ENCODE results near the gene WWOX.

WWOX gene

DNA sequence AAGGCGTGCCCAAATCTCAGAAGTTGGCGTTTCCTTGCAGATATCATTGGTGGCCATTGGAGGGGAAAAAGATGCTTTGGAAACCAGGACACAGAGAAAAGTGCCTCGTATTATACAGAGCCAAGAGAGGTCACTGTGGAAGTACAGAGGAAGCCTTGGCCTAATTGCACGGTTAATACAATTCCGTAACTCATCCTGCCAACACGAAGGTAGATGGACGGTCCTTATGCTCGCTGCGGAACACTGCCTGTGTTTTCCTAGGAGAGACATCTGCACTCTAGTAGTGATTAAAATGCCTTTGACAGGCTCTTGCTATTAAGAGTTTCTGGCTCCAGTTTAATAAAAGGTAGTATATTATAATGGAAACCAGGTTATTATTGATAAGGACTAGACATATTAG, 536.4 kb downstream of the WWOX start:
- Mint-ChIP-seq H3K36me3 (peaks cover 1% of the 10 kb centered on the region), H3K4me1 (peaks cover 3% of the 10 kb centered on the region), H3K9me3 (no peaks in the 10 kb centered on the region), H3K27me3 (no peaks in the 10 kb centered on the region), H3K27ac (no peak overlapping the region), H3K4me3 (no peak overlapping the region)

DNA sequence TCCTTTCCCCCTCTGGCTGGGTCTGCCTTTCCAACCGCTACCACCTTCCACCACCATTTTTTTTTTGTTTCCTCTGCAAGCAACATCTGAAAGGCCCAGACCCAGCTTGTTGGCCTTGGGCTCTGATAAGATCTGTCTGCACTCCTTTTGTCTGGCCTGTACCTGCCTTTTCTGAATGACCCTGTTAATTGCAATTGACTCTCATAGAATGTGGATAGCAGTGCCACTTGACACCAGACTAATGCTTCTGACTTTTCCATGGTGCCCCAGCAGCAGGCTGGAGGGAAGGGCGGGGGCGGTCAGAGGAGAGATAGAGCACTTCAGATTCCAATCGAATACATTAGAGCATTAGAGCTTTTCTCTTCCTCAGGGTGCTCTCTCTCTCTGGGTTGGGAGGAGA, 538.9 kb downstream of the WWOX start:
- no peaks in the 10 kb centered on the region for H3K9me3 Mint-ChIP-seq
- H3K36me3 Mint-ChIP-seq: peaks cover 1% of the 10 kb centered on the region
- H3K4me3 Mint-ChIP-seq: no peak overlapping the region
- H3K27ac Mint-ChIP-seq: no peak overlapping the region
- peaks cover 3% of the 10 kb centered on the region for H3K4me1 Mint-ChIP-seq
- H3K27me3 Mint-ChIP-seq: no peaks in the 10 kb centered on the region

DNA sequence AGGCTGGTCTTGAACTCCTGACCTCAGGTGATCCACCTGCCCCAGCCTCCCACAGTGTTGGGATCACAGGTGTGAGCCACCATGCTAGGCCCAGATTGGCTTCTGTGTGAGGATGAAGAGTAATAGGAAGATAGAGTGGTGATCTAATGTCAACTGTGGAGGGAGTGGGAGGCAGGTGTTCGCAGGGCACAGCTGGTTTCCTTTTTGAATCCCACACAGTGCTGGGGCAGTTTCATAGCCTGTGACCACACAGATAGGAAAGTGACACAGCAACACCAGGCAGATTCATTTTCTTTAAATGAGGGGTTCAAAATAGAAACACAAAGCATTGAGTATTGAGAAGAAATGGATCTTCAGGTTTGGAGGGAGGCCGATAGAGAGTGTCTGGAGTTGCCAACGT, 540.3 kb downstream of the WWOX start:
- peaks cover 3% of the 10 kb centered on the region for H3K4me1 Mint-ChIP-seq
- no peaks in the 10 kb centered on the region for H3K36me3 Mint-ChIP-seq
- no peak overlapping the region for H3K4me3 Mint-ChIP-seq
- no peaks in the 10 kb centered on the region for H3K9me3 Mint-ChIP-seq
- H3K27ac Mint-ChIP-seq: no peak overlapping the region
- no peaks in the 10 kb centered on the region for H3K27me3 Mint-ChIP-seq

DNA sequence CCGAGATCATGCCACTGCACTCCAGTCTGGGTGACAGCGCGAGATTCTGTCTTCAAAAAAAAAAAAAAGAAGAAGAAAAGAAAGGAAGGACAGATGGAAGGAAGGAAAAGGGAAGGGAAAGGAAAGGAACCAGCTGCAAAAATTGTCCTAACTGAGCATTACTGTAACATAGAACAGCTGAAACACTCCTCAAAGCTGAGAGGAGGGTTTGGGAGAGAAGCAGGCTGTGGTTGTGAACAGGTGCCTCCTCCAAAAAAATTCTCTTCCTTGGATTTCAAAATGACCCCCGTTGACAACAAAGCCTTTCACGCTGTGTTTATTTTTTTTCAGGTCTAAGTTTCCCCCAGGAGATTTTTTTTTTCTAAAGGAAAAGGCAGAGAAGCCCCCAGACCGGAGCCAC, 541.4 kb downstream of the WWOX start:
- no peaks in the 10 kb centered on the region for H3K9me3 Mint-ChIP-seq
- no peaks in the 10 kb centered on the region for H3K36me3 Mint-ChIP-seq
- no peaks in the 10 kb centered on the region for H3K27me3 Mint-ChIP-seq
- no peak overlapping the region for H3K27ac Mint-ChIP-seq
- peaks cover 3% of the 10 kb centered on the region for H3K4me1 Mint-ChIP-seq
- no peak overlapping the region for H3K4me3 Mint-ChIP-seq

DNA sequence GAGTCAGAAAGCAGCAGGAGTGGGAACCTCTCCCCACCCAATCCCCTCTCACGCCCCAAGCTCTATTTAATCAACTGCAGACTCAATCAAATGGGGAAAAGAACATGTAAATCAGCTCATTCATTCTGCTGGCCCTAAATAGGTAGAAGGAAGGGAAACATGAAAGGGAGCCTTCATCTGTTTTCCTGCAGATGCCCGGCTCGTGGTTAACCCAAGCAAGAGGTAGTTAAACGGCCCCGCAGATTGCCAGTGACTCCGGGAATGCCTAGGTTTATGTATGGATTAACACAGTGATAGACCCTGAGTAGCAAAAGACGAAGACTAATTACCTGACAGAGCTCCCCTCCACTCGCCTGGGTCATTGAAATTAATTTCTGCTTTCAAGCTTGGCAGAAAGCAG, 542.0 kb downstream of the WWOX start:
- no peaks in the 10 kb centered on the region for H3K9me3 Mint-ChIP-seq
- H3K27ac Mint-ChIP-seq: no peak overlapping the region
- no peaks in the 10 kb centered on the region for H3K36me3 Mint-ChIP-seq
- no peak overlapping the region for H3K4me3 Mint-ChIP-seq
- no peaks in the 10 kb centered on the region for H3K27me3 Mint-ChIP-seq
- H3K4me1 Mint-ChIP-seq: peaks cover 3% of the 10 kb centered on the region

DNA sequence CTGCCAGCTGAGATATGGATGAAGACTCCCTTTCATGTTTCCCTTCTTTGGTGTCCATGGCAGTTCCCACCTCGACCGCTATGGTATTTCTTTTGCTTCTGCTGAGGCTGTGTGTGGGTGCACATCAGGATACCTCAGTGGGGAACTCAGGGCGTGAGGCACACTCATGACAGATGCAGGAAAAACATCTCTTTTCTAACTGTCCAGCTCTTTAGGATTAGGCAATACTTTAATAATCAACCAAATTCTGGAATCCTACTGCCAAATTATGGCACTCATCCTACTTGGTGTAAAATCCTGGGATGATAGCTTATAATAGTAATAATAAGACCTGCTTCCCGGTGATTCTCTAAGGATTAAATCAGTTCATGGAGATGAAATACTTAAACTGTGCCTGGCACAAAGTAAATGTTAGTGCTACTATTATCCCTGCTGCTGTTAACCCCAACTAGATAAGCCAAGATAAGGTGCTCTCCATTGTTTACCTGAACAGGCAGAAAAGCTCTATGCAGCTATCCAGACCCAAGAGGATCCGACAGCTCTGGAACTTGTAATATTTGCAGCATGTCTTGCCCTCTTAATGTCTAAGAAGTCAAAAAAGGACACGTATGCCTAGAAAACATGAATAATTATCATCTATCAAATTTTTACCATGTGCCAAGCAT, 543.3 kb downstream of the WWOX start:
- peaks cover 3% of the 10 kb centered on the region for H3K4me1 Mint-ChIP-seq
- H3K36me3 Mint-ChIP-seq: no peaks in the 10 kb centered on the region
- no peak overlapping the region for H3K27ac Mint-ChIP-seq
- no peak overlapping the region for H3K4me3 Mint-ChIP-seq
- H3K27me3 Mint-ChIP-seq: no peaks in the 10 kb centered on the region
- no peaks in the 10 kb centered on the region for H3K9me3 Mint-ChIP-seq

DNA sequence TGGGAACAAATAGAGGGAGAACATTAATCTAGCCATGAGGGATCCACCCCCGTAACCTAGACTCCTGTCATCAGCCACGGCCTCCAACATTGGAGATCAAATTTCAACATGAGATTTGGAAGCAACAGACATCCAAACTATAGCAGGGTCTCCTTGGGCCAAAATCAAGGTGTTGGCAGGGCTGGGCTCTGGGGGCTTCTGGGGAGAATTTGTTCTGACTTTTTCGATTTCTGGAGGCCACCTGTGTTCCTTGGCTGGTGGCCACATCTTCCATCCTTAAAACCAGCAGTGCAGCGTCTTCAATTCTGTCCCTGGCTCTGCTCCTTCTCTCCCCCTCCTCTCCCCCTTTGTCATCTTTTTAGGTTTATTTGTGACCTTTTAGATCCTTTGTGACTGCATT, 546.2 kb downstream of the WWOX start:
- Mint-ChIP-seq H3K9me3 (no peaks in the 10 kb centered on the region), H3K27me3 (no peaks in the 10 kb centered on the region), H3K4me1 (no peaks in the 10 kb centered on the region), H3K36me3 (peaks cover 2% of the 10 kb centered on the region), H3K4me3 (no peak overlapping the region), H3K27ac (no peak overlapping the region)

DNA sequence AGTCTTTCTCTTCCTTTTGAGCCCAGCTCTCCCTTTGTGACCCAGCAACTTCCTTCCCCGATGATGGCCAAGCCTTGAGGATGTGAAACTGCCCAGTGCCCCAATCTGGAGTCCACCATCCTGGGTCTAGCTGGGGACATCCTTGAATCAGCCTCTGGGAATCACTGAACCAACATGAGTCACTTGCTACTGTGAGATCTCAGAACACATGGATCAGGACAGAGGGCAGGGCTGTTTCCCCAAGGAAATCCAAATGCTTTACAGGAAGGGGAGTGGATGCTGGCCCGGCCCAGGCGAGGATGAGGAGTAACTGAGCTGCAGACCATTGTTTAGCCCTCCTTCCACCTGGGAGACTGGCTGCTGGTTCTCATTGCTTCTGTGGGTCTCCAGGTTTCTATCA, 547.6 kb downstream of the WWOX start:
- Mint-ChIP-seq H3K4me3 (no peak overlapping the region), H3K27ac (no peak overlapping the region)

DNA sequence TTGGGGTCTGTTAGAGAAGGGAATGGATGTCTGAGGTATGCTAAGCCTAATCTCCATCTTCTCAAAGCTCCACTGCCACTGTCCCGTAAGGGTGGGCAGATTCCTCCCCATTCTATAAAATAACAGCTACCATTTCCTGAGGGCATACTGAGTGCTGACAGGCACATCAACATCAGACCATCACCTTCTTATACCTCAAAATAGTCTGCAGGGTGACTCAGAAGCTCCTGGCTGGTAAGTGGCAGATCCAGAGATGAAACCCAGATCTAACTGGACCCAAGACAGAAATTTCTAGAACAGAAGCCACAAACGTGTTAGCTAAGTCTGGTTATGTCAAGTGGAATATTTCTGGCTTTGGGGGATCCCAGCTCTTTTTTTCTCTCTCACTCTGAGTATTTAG, 548.0 kb downstream of the WWOX start:
- H3K27ac Mint-ChIP-seq: no peak overlapping the region
- no peaks in the 10 kb centered on the region for H3K9me3 Mint-ChIP-seq
- H3K4me3 Mint-ChIP-seq: no peak overlapping the region
- H3K4me1 Mint-ChIP-seq: no peaks in the 10 kb centered on the region
- H3K36me3 Mint-ChIP-seq: peaks cover 2% of the 10 kb centered on the region
- no peaks in the 10 kb centered on the region for H3K27me3 Mint-ChIP-seq

More for the DNA sequence above, 547.6 kb downstream of the WWOX start:
- Mint-ChIP-seq H3K27me3 (no peaks in the 10 kb centered on the region), H3K36me3 (peaks cover 2% of the 10 kb centered on the region), H3K9me3 (no peaks in the 10 kb centered on the region), H3K4me1 (no peaks in the 10 kb centered on the region)

DNA sequence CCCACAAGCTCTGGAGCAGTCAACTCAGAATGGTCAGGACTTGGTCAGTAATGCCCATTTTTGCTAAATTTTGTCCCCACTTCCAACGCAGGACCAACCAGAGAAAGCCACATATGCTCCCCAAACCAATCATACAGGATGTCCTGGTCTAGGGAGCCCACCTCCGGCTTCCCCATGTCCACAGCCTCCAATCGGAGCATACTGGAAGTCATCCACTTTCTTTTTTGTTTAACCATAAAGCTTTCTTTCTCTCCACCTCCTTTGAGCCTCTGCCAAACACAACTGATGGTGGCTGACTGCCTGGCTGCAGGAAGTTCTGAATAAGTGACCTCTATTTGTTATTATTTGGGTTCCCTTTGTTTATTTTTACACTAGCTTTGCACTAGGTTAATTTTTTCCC, 549.1 kb downstream of the WWOX start:
- no peaks in the 10 kb centered on the region for H3K27me3 Mint-ChIP-seq
- H3K27ac Mint-ChIP-seq: no peak overlapping the region
- no peaks in the 10 kb centered on the region for H3K4me1 Mint-ChIP-seq

DNA sequence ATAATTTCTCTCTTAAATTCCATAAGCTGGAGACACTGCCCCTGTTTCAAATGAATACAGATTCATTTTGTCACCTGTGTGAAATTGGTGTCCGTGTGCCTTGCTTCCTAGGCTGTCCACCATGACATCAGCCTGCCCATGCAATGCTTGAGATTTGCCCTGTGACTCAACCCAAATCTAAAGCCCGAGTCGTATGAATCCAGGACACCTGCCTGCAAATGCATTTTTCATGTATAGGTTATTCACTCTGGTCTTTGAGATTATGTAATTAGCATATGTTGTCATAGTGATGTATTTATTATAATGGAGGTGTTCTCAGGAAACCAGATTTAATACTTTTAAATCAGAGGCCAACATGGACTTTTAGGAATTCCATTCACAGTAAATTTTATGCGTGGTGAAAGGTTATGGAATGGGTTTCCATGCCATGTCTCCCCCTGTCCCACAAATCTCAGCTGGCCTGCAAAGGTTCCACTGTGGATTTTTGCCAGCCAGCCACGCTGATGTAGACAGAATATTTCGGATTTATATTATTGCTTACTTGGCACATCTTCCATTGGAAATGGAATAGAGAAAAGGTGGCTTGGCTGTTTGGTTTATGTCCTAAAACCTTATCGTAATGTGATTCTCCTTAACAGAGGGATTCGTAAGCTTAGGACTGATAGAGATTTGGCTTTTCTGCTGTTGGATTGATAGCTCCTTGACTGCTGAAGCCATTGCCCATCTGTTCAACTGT, 551.1 kb downstream of the WWOX start:
- Mint-ChIP-seq H3K27ac (no peak overlapping the region), H3K36me3 (peaks cover 2% of the 10 kb centered on the region), H3K4me3 (no peak overlapping the region), H3K27me3 (no peaks in the 10 kb centered on the region), H3K4me1 (peaks cover 3% of the 10 kb centered on the region), H3K9me3 (no peaks in the 10 kb centered on the region)

More for the DNA sequence above, 549.1 kb downstream of the WWOX start:
- peaks cover 2% of the 10 kb centered on the region for H3K36me3 Mint-ChIP-seq
- H3K9me3 Mint-ChIP-seq: no peaks in the 10 kb centered on the region
- H3K4me3 Mint-ChIP-seq: no peak overlapping the region

DNA sequence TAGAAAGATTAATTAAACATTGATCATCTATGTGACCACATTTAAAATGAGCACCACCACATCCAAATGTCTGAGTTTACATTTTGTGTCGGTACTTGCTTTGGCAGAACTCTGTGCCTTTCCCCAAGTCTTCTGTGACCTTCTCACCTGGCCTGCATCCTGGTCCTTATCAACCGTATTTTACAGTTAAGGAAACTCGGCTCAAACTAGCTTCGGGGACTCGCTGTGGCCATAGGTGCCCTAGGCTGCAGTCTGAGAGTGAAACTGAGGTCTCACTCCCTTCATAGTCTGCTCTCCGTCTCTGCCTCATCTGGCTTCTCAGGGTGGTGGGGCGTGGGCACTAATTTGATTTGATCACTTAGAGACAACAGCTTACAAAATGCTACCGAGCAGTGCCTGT, 555.5 kb downstream of the WWOX start:
- H3K36me3 Mint-ChIP-seq: no peaks in the 10 kb centered on the region
- H3K9me3 Mint-ChIP-seq: no peaks in the 10 kb centered on the region
- no peak overlapping the region for H3K4me3 Mint-ChIP-seq
- H3K4me1 Mint-ChIP-seq: peaks cover 3% of the 10 kb centered on the region
- H3K27me3 Mint-ChIP-seq: no peaks in the 10 kb centered on the region
- no peak overlapping the region for H3K27ac Mint-ChIP-seq

DNA sequence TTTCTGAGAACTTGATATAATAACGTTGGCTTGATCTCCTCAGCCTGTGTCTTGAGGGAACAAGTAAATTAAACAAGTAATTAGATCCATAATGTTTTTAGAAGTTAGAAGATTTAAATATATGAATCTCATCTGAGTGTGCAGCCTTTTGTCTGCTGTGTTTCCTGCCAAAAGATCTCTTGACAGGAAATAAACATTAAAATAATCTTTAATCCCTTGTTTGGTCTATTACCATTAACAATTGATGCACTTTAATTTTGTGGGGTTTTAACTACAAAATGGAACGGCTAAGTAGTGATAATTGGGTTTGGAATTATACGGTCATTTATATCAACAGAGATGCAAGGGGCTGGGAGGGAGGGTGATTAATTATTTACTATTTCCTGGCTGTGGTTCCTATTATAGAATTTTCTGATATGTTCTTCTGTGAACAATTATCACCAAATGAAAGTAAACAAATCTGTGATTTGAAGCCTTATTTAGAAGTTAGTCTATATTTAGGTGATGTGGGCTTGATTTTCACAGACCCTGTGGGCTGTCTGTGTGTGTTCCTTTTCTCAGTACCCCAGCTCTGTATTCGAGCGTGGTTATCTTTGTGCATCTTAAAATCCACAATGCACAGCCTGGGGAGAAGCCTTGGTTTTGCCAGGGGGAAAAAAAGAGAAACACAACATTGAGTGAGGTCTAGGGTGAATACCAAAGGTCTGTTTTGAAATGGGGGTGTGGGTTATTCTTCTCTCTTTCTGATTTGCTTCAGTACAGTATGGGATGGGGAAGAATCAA, 556.1 kb downstream of the WWOX start:
- Mint-ChIP-seq H3K4me1 (peaks cover 3% of the 10 kb centered on the region), H3K36me3 (no peaks in the 10 kb centered on the region), H3K9me3 (no peaks in the 10 kb centered on the region), H3K27me3 (no peaks in the 10 kb centered on the region), H3K4me3 (no peak overlapping the region), H3K27ac (no peak overlapping the region)

DNA sequence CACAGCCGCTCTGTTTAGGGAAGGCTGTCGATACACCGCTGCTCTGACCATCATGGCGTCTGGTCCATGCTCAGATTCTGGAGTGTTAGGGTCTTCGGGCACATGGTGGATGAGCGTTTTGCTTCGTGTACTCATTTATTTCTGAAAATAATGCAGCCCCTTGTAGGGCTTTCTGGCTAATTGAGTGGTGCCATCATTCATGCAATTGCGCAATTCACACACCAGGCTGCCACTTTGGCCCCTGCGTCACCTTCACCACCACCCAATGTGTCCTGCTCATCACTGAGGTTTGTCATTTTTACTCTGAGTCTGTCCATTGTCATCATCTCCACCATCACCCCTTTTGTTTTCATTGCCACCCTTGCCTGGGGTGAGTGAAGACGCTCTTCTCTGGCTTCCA, 557.4 kb downstream of the WWOX start:
- Mint-ChIP-seq H3K36me3 (no peaks in the 10 kb centered on the region), H3K9me3 (no peaks in the 10 kb centered on the region), H3K27me3 (no peaks in the 10 kb centered on the region), H3K27ac (no peak overlapping the region), H3K4me3 (no peak overlapping the region), H3K4me1 (peaks cover 3% of the 10 kb centered on the region)

DNA sequence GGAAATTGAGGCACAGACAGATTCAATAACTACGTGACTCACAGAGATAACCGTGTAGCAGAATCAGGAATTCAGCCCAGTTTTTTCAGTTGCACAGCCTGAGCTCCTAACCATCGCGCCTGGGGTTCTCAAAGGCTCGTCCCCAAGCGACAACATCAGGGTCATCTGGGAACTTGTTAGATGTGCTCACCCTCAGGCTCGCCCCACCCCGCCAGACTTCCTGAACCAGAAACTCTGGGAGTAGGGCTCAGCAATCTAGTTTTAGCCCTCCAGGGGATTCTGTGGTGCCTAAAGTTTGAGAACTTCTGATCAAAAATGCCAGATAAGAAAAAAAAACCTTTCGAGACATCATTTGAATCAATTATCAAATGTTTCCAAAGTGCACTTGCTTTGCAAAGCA, 559.8 kb downstream of the WWOX start:
- Mint-ChIP-seq H3K4me3 (no peak overlapping the region), H3K36me3 (no peaks in the 10 kb centered on the region), H3K27me3 (no peaks in the 10 kb centered on the region), H3K9me3 (no peaks in the 10 kb centered on the region), H3K4me1 (peaks cover 3% of the 10 kb centered on the region), H3K27ac (no peak overlapping the region)

DNA sequence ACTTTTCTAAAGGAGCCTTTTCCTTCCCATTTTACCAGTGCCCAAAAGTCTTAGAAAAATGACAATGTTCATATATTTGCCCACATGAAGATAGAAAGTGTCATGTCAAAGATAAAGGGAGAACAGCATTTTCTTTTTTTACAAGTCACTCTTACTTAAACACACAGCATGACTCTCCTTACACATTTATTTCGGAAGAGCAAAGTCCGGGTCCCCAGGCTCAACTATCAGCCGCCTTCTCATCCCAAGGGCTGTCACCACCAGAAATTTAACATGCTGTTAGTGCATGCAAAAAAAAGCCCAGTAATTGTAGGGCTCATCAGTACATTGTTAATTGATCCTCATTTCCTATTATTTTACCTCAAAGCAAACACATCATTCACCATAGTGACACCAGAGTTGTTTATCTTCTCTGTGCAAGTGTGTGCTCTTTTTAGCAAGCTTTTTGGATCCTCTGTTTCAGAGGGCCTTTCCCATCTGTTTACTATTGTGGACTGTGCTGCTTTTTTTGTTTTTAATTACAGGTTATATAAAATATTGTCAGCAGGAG, 560.3 kb downstream of the WWOX start:
- Mint-ChIP-seq H3K4me1 (peaks cover 3% of the 10 kb centered on the region), H3K27ac (no peak overlapping the region), H3K4me3 (no peak overlapping the region), H3K36me3 (no peaks in the 10 kb centered on the region), H3K9me3 (no peaks in the 10 kb centered on the region), H3K27me3 (no peaks in the 10 kb centered on the region)

Data from activated naive CD4-positive, alpha-beta T cell treated with anti-CD3 and anti-CD28 coated beads, Interleukin-2, amount 50 U/mL, for 24 hours (primary cell).